ENCODE data around the gene FOXO1. TPM values are rescaled to one million over a fixed set of nuclear protein-coding genes. Genes with fewer than 3 reads are reported as not detected.

Gene FOXO1
- total RNA-seq, 2 donors from 2014 or later, result 20.1 to 29.7 TPM

GRCh38 chr13:40582531-40582930 lies 83.9 kb downstream of the FOXO1 start:
- peaks cover 33% of the 10 kb centered on the region for H3K4me1 Mint-ChIP-seq
- H3K4me1 ChIP-seq (ENCODE audit: control insufficient read depth, insufficient read depth, low read length), result peaks cover 14% of the 10 kb centered on the region

DNA sequence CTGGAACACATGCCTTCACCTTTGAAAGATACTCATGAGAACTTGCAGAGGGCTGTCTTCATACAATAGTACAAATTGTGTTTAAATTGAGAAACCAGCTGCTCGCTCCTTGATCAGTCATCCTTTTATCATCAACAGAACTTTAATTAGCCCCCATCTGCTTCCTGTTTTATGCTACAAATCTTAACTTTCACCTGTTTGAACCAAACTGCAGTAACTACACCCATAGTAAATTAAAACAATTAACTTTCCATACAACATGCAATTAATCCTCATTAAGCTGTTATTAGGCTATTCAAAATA lies 85.2 kb downstream of the FOXO1 start:
- peaks cover 15% of the 10 kb centered on the region for H3K36me3 Mint-ChIP-seq (ENCODE audit: low read depth)
- Histone ChIP-seq H3K27ac (ENCODE audit: low read depth, low read length) (no peak overlapping the region), H3K9me3 (ENCODE audit: control insufficient read depth, low read length) (peaks cover 24% of the 10 kb centered on the region), H3K9ac (ENCODE audit: extremely low read depth, low read length, poor library complexity, severe bottlenecking) (no peak overlapping the region), H3K4me3 (ENCODE audit: low read length) (no peak overlapping the region), H3K4me1 (ENCODE audit: control insufficient read depth, insufficient read depth, low read length) (peaks cover 6% of the 10 kb centered on the region), H3K36me3 (ENCODE audit: control insufficient read depth, insufficient read depth, low read length) (no peaks in the 10 kb centered on the region), H3K27me3 (ENCODE audit: control insufficient read depth, insufficient read depth, low read length, poor library complexity, severe bottlenecking) (no peaks in the 10 kb centered on the region)
- no peaks in the 10 kb centered on the region for H3K27me3 Mint-ChIP-seq (ENCODE audit: insufficient read depth)
- H3K4me1 Mint-ChIP-seq, result peaks cover 26% of the 10 kb centered on the region
- H3K27ac Mint-ChIP-seq, result no peak overlapping the region
- DNase-seq, result no peak
- 97 to 100% methylated on average over 1 of the region's 1 CpG for WGBS, 2 experiments (ENCODE audit: insufficient coverage in 1 of 2, insufficient read length in 1 of 2)
- H3K4me3 Mint-ChIP-seq, result no peak overlapping the region
- TF ChIP-seq CTCF (conservative IDR thresholded peaks at IDR 0.05), result no peak
- H3K9me3 Mint-ChIP-seq, result peaks cover 16% of the 10 kb centered on the region

More at GRCh38 chr13:40582531-40582930, 83.9 kb downstream of the FOXO1 start:
- Histone ChIP-seq H3K4me3 (ENCODE audit: low read length) (peak overlapping the region; percentile 46), H3K27me3 (ENCODE audit: control insufficient read depth, insufficient read depth, low read length, poor library complexity, severe bottlenecking) (no peaks in the 10 kb centered on the region), H3K36me3 (ENCODE audit: control insufficient read depth, insufficient read depth, low read length) (no peaks in the 10 kb centered on the region), H3K27ac (ENCODE audit: low read depth, low read length) (no peak overlapping the region), H3K9me3 (ENCODE audit: control insufficient read depth, low read length) (peaks cover 24% of the 10 kb centered on the region), H3K9ac (ENCODE audit: extremely low read depth, low read length, poor library complexity, severe bottlenecking) (no peak overlapping the region)
- Mint-ChIP-seq H3K27ac (no peak overlapping the region), H3K27me3 (ENCODE audit: insufficient read depth) (no peaks in the 10 kb centered on the region), H3K36me3 (ENCODE audit: low read depth) (peaks cover 15% of the 10 kb centered on the region), H3K9me3 (peaks cover 16% of the 10 kb centered on the region), H3K4me3 (no peak overlapping the region)
- no peak for TF ChIP-seq CTCF (conservative IDR thresholded peaks at IDR 0.05)
- WGBS, 2 experiments (ENCODE audit: insufficient coverage in 1 of 2, insufficient read length in 1 of 2), result 92 to 100% methylated on average over 2 of the region's 2 CpGs
- DNase-seq, result no peak

DNA sequence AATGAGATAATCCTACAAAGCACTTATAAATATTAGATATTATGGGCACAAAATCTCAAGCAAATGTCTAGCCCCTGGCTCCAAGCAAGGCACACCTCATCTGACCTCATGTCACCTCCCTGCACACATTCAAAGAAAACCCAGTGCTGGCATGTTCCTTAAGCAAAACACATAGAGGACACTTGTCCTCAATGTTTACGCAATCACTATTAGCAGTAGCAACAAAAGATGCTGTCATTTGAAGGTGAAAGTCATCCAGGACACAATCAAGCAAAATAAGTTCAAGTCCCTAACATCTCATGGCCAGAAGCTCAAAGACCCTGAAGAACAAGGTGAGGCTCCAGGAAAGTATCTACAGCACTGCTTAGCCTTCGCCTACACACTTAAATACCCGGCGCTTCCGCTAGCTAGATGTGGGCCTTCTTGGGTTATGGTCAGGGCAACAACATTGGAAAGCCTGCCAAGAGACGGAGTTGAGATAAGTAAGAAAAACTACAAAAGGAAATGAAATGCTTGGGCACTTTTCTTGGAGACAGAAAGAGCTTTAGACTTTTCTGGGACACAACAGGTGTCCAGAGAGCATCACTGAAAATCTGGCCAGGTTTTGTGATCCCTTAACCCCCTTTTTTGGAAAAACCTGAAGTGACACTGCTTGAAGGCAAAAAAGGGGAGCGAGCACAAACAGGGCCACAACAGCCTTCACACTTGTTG lies 85.7 kb downstream of the FOXO1 start:
- H3K4me1 ChIP-seq (ENCODE audit: control insufficient read depth, insufficient read depth, low read length), result peaks cover under 1% of the 10 kb centered on the region
- peaks cover 16% of the 10 kb centered on the region for H3K9me3 Mint-ChIP-seq
- peaks cover 23% of the 10 kb centered on the region for H3K4me1 Mint-ChIP-seq
- no peak overlapping the region for H3K27ac Mint-ChIP-seq
- WGBS, 2 experiments (ENCODE audit: insufficient coverage in 1 of 2, insufficient read length in 1 of 2), result 89 to 96% methylated on average over 7 of the region's 7 CpGs
- no peak overlapping the region for H3K4me3 Mint-ChIP-seq
- H3K9me3 ChIP-seq (ENCODE audit: control insufficient read depth, low read length), result peaks cover 24% of the 10 kb centered on the region
- H3K27me3 ChIP-seq (ENCODE audit: control insufficient read depth, insufficient read depth, low read length, poor library complexity, severe bottlenecking), result no peaks in the 10 kb centered on the region
- no peak overlapping the region for H3K27ac ChIP-seq (ENCODE audit: low read depth, low read length)
- no peak overlapping the region for H3K4me3 ChIP-seq (ENCODE audit: low read length)
- no peak for DNase-seq
- H3K27me3 Mint-ChIP-seq (ENCODE audit: insufficient read depth), result no peaks in the 10 kb centered on the region
- peaks cover 15% of the 10 kb centered on the region for H3K36me3 Mint-ChIP-seq (ENCODE audit: low read depth)
- H3K9ac ChIP-seq (ENCODE audit: extremely low read depth, low read length, poor library complexity, severe bottlenecking), result no peak overlapping the region
- TF ChIP-seq CTCF (conservative IDR thresholded peaks at IDR 0.05), result no peak
- H3K36me3 ChIP-seq (ENCODE audit: control insufficient read depth, insufficient read depth, low read length), result no peaks in the 10 kb centered on the region
